ENCODE measurements around the gene TRMT5.

The TRMT5 gene

GRCh38 chr14:60980811-60981632, at the start of gene TRMT5, which contains the start of gene SLC38A6:
Gene TRMT5 (minus strand): TSS chr14:60981079. CDS start chr14:60980973, 106 bp downstream.
Gene SLC38A6 (plus strand): TSS chr14:60981245. CDS start chr14:60981278, 33 bp downstream.
- DNase-seq: peak; percentile 87

- no peak for DNase-seq
These were observed 45.6 kb upstream of the TRMT5 start for GRCh38 chr14:61026526-61026925.

GRCh38 chr14:61025251-61026223, 44.7 kb upstream of the TRMT5 start:
- peak; percentile 32 for DNase-seq

- DNase-seq: no peak
These were observed 38.7 kb upstream of the TRMT5 start for GRCh38 chr14:61019537-61019936.

- DNase-seq: no peak
These were observed 22.7 kb upstream of the TRMT5 start for GRCh38 chr14:61003571-61003970.

GRCh38 chr14:60999536-60999935, 18.7 kb upstream of the TRMT5 start:
- DNase-seq: no peak

- no peak for DNase-seq
These were observed 17.7 kb upstream of the TRMT5 start for GRCh38 chr14:60998617-60999016.

GRCh38 chr14:60989599-60989998, 8.7 kb upstream of the TRMT5 start:
- DNase-seq: no peak

GRCh38 chr14:60986500-60986899, 5.6 kb upstream of the TRMT5 start:
- no peak for DNase-seq

- no peak for DNase-seq
These were observed 3.3 kb upstream of the TRMT5 start for GRCh38 chr14:60984196-60984595.

- DNase-seq: no peak
These were observed 965 bp upstream of the TRMT5 start for GRCh38 chr14:60981633-60982455.

GRCh38 chr14:60977847-60978246, 3.0 kb downstream of the TRMT5 start:
- no peak for DNase-seq

- no peak for DNase-seq
These were observed 5.3 kb downstream of the TRMT5 start for GRCh38 chr14:60975551-60975950.

GRCh38 chr14:60974090-60974651, 6.7 kb downstream of the TRMT5 start:
- DNase-seq: no peak

GRCh38 chr14:60973070-60973469, 7.8 kb downstream of the TRMT5 start:
- no peak for DNase-seq

GRCh38 chr14:60972295-60972694, 8.6 kb downstream of the TRMT5 start:
- no peak for DNase-seq

GRCh38 chr14:60971271-60971670, 9.6 kb downstream of the TRMT5 start:
- no peak for DNase-seq

- no peak for DNase-seq
These were observed 10.7 kb downstream of the TRMT5 start for GRCh38 chr14:60970146-60970545.

- DNase-seq: no peak
These were observed 12.2 kb downstream of the TRMT5 start for GRCh38 chr14:60968671-60969070.

GRCh38 chr14:60968099-60968498, 12.8 kb downstream of the TRMT5 start:
- DNase-seq: no peak

GRCh38 chr14:60965402-60965801, 15.5 kb downstream of the TRMT5 start:
- no peak for DNase-seq

- DNase-seq: no peak
These were observed 16.0 kb downstream of the TRMT5 start for GRCh38 chr14:60964904-60965303.

Measured in stimulated activated CD4-positive, alpha-beta T cell treated with anti-CD3 and anti-CD28 coated beads, Interleukin-4, amount 100 ng/mL, for 1 hour (primary cell).